PFSK-1 (cell line): ENCODE data around the gene ZNF346.

Source experiments
- POLR2AphosphoS5 ChIP-seq: IDR thresholded peaks from 2 replicates; pipeline ENCODE4 v1.6.1; 2012; ENCODE audit warnings: low read depth, mild to moderate bottlenecking, control low read depth, low read length, moderate library complexity
- SIN3A ChIP-seq: IDR thresholded peaks from 2 replicates; pipeline ENCODE4 v1.6.1; 2012; ENCODE audit warnings: mild to moderate bottlenecking, low read length, moderate library complexity, borderline replicate concordance; ENCODE audit not compliant: insufficient read depth
- TAF1 ChIP-seq: IDR thresholded peaks from 2 replicates; pipeline ENCODE4 v1.6.1; 2012; ENCODE audit warnings: low read length, control low read depth, borderline replicate concordance; ENCODE audit not compliant: insufficient read depth

GRCh38 chr5:177091232-177091631 lies 68.7 kb downstream of the ZNF346 start:
- no peak for TF ChIP-seq POLR2AphosphoS5
- TF ChIP-seq SIN3A, result no peak
- no peak for TF ChIP-seq TAF1
